Activated T-cell treated with anti-CD3 and anti-CD28 coated beads, Interleukin-2, amount 50 U/mL, for 4 hours (primary cell): Measurements from ENCODE around the gene PYGM. TPM values are rescaled to one million over a fixed set of nuclear protein-coding genes. Genes with fewer than 3 reads are reported as not detected.
A peak's percentile ranks its signal among the peaks of the same experiment; 100 is the strongest.

ENCODE experiments used
- ATAC-seq, 2 donors: fragments of 200-7000 bp; cut with Tn5 transposase; one replicate each; pipeline ENCODE4 v1.10.0; 2021
- DNase-seq: peaks from one replicate; pipeline ENCODE4 v3.0.0-alpha.2; 2020
- H3K27me3 Mint-ChIP-seq: one replicate; pipeline ENCODE4 v1.8.0; 2021; ENCODE audit warnings: low read depth, mixed read lengths
- H3K36me3 Mint-ChIP-seq: one replicate; pipeline ENCODE4 v1.8.0; 2022; ENCODE audit warnings: mixed read lengths; ENCODE audit not compliant: insufficient read depth
- H3K4me1 Mint-ChIP-seq: one replicate; pipeline ENCODE4 v1.8.0; 2021; ENCODE audit warnings: low read depth, mixed read lengths
- H3K4me3 Mint-ChIP-seq: one replicate; pipeline ENCODE4 v1.8.0; 2021; ENCODE audit warnings: mild to moderate bottlenecking, moderate library complexity, mixed read lengths
- H3K9me3 Mint-ChIP-seq: one replicate; pipeline ENCODE4 v1.8.0; 2021; ENCODE audit warnings: mixed read lengths
- total RNA-seq, 3 donors: library from RNA; stranded (reverse); gene quantifications; one replicate each; pipeline ENCODE4 v1.2.1, GENCODE V29; 2021

The PYGM gene
- total RNA-seq, 3 donors from 2014 or later, result 1.7 to 2.7 (median 2.1) TPM

DNA sequence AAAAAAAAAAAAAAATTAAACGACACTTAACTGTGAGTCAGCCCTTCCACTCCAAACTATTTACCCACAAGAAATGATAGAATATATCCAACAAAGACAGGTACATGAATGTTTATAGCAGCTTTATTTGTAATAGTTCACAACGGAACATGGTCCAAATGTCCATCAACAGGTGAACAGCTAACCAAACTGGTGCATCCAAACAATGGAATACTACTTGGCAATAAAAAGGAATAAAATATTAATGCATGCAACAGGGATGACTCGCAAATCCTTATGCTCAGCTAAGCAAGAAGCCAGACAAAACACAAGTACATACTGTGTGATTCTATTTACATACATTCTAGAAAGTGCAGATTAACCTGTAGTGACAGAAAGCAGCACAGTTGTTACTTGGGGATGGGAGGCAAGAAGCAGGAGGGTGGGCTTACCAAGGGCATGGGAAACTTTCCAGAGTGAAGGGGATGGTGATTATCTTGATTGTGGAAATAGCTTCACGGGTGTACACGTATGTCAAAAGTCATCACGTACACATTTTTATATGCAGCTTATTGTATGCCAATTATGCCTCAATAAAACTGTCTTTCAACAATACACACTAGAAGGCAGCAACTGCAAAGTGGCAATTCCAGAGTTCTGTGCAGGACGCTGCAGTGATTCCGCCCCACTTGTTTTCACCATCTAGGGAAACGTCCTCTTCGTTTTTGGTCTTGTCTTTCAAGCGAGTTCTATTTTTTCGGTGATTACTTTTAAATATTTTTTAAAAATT is 25.2 kb upstream of the PYGM start:
- peaks cover under 1% of the 10 kb centered on the region for H3K36me3 Mint-ChIP-seq
- no peaks in the 10 kb centered on the region for H3K9me3 Mint-ChIP-seq
- peaks cover 15% of the 10 kb centered on the region for H3K4me1 Mint-ChIP-seq
- H3K4me3 Mint-ChIP-seq, result no peak overlapping the region
- H3K27me3 Mint-ChIP-seq, result no peaks in the 10 kb centered on the region
- DNase-seq, result no peak
- ATAC-seq, result no peak

DNA sequence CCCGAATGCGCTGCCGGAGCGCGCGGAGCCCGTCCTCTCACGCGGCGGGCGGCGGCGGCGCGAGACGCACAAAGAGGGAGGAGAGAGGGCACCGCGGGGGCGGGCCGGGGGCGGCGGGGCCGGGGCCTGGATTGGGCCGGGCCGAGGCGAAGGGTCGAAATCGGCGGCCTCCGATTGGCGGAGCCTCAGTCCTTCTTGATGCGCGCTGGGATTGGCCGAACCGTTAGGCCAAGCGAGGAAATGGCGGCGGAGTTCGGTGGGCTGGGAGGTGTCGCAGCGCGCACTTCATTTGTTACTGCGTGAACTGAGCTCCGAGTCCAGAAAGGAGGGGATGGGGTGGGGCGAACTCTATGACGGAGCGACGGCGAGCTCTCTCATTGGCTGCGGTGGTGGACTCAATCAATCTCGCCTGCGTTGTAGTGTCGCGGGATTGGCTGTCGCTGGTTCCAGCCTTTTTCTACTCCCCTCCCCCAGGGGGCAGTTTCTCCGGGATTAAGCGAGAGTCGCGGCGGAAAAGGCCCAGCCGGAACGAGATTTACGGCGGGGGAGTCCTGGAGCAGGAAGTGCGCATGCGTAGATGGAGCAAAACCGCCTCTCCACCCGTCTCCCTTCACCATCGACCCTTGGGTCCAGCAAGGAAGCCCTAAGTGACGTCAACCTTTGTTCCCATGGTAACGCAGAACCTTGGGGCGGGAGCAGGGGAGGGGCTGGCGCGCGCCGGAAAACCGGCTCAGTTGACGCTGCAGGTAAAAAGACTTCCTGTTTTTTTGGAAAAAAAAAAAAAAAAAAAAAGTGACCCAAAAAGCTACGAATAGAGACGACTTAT is 18.9 kb upstream of the PYGM start, which contains the start of gene SF1:
Gene SF1, minus strand, starts transcription at position 70 of the 826 bp plus-strand sequence. CDS start 150 bp downstream, outside the sequence.
- Mint-ChIP-seq H3K27me3 (no peaks in the 10 kb centered on the region), H3K36me3 (peaks cover 36% of the 10 kb centered on the region), H3K4me1 (peaks cover 56% of the 10 kb centered on the region), H3K9me3 (no peaks in the 10 kb centered on the region), H3K4me3 (peak within 1 kb of the TSS; percentile 96)
- peak; percentile 98 for DNase-seq
- peak; percentile 86 to 89 for ATAC-seq

DNA sequence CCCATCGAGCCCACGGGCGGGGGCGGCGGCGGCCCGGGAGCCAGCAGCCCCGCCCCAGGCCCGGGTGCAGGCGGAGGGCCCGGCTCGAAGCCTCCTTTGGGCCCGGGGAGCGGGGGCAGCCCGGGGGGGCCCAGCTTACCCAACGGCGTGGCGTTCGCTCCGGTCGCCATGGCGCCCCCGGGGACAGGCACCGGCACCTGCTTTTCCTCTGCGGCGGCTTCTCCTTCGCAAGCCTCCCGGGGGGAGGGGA is 18.4 kb upstream of the PYGM start:
- Mint-ChIP-seq H3K4me1 (peaks cover 61% of the 10 kb centered on the region), H3K36me3 (peaks cover 42% of the 10 kb centered on the region), H3K4me3 (peak overlapping the region; percentile 91), H3K27me3 (no peaks in the 10 kb centered on the region), H3K9me3 (no peaks in the 10 kb centered on the region)
- ATAC-seq, result peak in 1 of 2 donors; percentile 9
- DNase-seq, result no peak

DNA sequence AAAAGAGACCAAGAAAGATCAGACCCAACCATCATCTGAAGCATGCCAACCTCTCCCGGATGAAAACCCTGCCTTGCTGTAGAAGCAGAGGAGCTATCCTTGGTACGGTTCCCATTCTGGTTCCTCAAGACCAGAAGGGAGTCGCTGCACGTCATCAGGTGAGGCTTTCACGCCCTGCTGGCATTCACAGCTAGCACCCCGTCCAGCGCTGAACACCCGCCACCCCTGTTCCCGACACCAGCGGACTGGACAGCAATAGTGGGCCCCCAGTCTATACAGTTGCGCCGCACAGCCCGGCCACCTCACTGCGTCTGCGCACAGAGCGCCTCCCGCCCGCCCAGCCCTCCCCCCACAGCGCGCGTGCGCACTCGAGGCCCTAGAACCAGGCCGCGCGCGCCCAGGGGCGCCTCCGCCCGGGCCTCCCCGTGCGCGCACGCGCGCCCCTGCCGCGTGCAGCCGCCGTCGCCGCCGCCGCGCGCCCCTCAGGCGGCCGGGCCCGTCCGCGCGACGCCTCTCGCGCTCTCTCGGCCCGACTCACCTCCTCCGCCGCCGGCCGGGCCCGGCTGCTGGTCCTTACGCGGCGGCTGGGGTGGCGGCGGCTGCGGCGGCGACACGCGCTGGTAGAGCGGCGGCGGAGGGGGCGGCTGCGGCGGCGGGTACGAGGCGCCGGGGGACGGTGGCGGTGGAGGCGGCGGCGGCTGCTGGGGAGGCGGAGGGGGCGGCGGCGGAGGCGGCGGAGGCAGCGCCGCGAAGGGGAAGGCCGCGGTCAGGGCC is 17.9 kb upstream of the PYGM start:
- H3K4me3 Mint-ChIP-seq, result peak overlapping the region; percentile 96
- ATAC-seq (peak; percentile 5 to 16), DNase-seq (peak; percentile 79)
- H3K36me3 Mint-ChIP-seq, result peaks cover 44% of the 10 kb centered on the region
- peaks cover 66% of the 10 kb centered on the region for H3K4me1 Mint-ChIP-seq
- H3K9me3 Mint-ChIP-seq, result no peaks in the 10 kb centered on the region
- no peaks in the 10 kb centered on the region for H3K27me3 Mint-ChIP-seq

DNA sequence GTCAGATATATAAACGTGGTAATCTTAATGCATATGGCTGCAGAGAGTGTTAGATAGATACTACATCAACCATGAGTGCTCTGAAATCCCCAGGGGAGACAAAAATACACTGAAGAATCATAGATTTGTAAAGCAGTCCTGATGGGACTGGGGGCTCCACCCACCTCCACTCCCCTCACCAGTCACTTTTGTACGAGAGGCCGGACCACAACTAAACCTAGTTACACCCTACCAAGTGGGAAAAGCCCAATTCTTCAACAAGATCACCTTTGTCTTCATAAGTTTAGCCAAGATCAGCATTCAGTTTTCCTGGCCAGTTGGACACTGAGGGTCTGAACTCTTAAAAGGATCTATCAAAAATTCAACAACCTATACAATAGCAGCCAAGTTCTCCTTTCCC is 17.1 kb upstream of the PYGM start:
- Mint-ChIP-seq H3K4me1 (peaks cover 71% of the 10 kb centered on the region), H3K4me3 (peak overlapping the region; percentile 96), H3K9me3 (no peaks in the 10 kb centered on the region), H3K27me3 (no peaks in the 10 kb centered on the region), H3K36me3 (peaks cover 50% of the 10 kb centered on the region)
- no peak for ATAC-seq
- no peak for DNase-seq

DNA sequence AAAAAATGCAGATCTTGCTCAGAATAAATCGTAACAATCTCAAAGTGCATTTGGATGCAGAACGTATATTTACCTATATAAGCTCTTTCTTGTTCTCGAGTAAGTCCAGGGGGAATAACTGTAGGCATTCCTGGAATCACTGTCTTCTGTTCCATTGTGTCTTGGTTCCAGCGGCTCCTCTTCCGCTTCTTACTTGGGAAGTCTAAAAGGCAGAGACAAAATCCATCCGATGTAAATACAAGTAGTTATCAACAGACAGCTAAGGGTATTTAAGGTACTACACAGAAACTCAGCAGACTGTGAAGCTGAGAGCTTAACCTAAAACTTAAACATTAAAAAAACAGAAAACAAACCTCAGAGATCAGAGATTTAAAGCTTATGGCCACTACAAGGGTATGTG is 16.7 kb upstream of the PYGM start:
- Mint-ChIP-seq H3K36me3 (peaks cover 53% of the 10 kb centered on the region), H3K9me3 (no peaks in the 10 kb centered on the region), H3K4me3 (peak overlapping the region; percentile 96), H3K27me3 (no peaks in the 10 kb centered on the region), H3K4me1 (peaks cover 75% of the 10 kb centered on the region)
- DNase-seq, result no peak
- ATAC-seq, result no peak

DNA sequence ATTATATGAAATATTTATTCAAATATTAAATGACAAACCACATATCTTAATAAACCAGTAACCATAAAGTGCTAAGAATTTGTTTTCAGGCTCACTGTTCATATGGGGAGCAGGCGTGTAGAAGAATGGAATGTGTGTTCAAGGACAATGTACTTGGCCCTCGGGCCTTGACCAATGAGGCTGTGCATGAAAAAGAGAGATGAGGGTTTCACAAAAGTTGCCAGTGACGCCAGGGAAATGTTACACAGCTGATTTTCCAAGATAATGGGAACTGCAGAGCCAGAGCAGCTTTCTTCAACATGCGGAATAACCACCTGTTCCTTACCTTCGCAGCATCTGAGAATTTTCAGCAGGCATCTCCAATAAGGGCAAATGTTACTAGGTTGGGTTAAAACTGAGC is 14.4 kb upstream of the PYGM start:
- no peaks in the 10 kb centered on the region for H3K9me3 Mint-ChIP-seq
- H3K4me1 Mint-ChIP-seq, result peaks cover 72% of the 10 kb centered on the region
- peaks cover 73% of the 10 kb centered on the region for H3K36me3 Mint-ChIP-seq
- DNase-seq (no peak), ATAC-seq (no peak)
- H3K4me3 Mint-ChIP-seq, result peak overlapping the region; percentile 96
- H3K27me3 Mint-ChIP-seq, result no peaks in the 10 kb centered on the region

DNA sequence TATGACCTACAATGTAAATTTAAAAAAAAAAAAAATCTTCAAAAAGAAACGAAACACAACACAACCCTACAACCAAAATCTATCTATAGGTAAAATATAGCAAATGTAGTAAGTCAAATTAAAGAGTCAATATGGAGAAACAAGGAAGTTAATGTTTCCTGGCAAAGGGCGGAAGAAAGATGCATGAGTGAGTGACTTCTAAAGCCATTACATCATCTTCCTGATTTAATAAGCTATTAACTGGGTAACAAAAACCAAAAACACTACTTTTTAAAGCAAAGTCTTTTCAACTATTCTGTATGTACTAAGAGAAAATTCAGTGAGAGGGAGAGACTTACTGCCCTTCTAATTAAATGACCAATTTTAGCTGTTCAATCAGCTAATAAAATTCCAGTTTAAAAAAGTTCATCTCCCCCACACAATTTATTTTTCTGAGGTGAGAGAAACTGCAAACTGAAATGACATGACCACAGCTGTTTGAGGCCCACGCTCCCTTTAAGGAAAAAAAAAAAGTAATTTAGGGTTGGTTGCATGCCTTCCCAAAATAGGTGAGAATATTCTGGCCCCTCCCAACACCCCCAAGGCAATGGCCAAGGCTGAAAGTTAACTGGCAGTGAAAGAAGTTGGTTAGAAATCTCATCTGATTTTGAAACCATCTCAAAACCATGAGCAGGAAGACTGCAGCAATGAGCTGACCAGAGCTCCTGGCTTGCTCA is 12.7 kb upstream of the PYGM start:
- no peaks in the 10 kb centered on the region for H3K27me3 Mint-ChIP-seq
- H3K9me3 Mint-ChIP-seq, result no peaks in the 10 kb centered on the region
- H3K4me3 Mint-ChIP-seq, result peak overlapping the region; percentile 59
- ATAC-seq, result no peak
- H3K4me1 Mint-ChIP-seq, result peaks cover 87% of the 10 kb centered on the region
- DNase-seq, result no peak
- peaks cover 88% of the 10 kb centered on the region for H3K36me3 Mint-ChIP-seq

DNA sequence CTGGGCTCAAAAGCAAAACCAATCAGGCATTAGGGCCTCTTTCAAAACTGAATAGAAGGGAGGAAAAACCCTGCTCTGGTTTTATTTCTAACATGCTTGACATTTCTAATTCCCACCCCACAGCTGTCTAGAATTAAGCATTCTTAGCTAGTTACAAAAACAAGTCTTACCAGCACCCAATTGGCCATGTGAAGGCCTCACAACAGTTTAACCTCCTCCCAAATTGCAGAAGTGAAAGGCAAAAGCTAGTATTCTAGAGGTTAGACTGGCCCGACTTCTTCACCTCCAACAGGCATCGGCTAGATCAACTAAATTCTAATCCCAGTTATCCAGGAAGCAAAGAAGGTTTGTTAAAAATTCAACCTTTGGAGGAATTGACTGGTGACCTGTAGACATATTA is 12.1 kb upstream of the PYGM start:
- ATAC-seq, result no peak
- H3K4me3 Mint-ChIP-seq, result peak overlapping the region; percentile 59

DNA sequence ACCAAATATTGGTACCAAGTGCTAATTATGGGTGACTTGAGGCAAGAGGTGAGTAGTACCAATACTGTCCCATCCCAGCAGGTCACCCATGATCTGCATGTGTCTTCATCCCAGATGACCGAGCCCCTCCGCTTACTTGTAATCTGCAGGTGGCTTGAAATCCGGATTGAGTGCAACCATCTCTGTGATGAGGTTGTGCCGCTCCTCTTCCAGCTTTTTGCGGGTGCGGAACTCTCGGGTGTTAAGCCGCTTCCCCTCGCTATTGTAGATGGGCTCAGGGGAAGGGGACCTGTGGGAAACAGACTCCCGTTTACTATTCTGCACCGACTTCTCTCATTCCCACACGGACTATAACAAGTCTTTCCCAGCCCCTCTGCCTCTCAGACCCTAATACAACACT is 10.3 kb upstream of the PYGM start:
- Mint-ChIP-seq H3K27me3 (no peaks in the 10 kb centered on the region), H3K4me3 (peak overlapping the region; percentile 31), H3K36me3 (peaks cover 75% of the 10 kb centered on the region), H3K4me1 (peaks cover 86% of the 10 kb centered on the region), H3K9me3 (no peaks in the 10 kb centered on the region)
- no peak for DNase-seq
- no peak for ATAC-seq

More for the DNA sequence above, 12.1 kb upstream of the PYGM start:
- no peak for DNase-seq
- H3K4me1 Mint-ChIP-seq, result peaks cover 91% of the 10 kb centered on the region
- peaks cover 85% of the 10 kb centered on the region for H3K36me3 Mint-ChIP-seq
- no peaks in the 10 kb centered on the region for H3K27me3 Mint-ChIP-seq
- no peaks in the 10 kb centered on the region for H3K9me3 Mint-ChIP-seq

DNA sequence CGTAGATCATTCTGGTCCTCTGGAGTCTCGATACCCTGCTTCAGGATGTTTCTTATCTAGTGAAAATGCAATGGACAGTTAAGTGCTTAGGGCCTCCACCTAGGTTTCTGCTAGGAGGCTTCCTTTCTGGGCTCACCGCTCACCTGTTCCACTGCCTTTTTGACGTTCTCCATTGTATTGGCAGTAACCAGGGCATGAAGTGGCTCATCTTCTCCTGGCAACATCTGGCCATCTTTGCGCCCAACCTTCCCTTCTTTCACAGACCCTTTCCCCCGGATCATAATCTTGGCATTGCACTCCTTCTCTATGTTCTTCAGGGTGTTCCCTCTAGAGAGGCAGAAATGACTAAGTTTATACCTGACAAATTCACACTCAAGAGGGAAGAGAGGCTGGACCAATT is 9.5 kb upstream of the PYGM start:
- DNase-seq (no peak), ATAC-seq (no peak)
- H3K4me1 Mint-ChIP-seq, result peaks cover 86% of the 10 kb centered on the region
- no peaks in the 10 kb centered on the region for H3K9me3 Mint-ChIP-seq
- no peak overlapping the region for H3K4me3 Mint-ChIP-seq
- peaks cover 75% of the 10 kb centered on the region for H3K36me3 Mint-ChIP-seq
- no peaks in the 10 kb centered on the region for H3K27me3 Mint-ChIP-seq

DNA sequence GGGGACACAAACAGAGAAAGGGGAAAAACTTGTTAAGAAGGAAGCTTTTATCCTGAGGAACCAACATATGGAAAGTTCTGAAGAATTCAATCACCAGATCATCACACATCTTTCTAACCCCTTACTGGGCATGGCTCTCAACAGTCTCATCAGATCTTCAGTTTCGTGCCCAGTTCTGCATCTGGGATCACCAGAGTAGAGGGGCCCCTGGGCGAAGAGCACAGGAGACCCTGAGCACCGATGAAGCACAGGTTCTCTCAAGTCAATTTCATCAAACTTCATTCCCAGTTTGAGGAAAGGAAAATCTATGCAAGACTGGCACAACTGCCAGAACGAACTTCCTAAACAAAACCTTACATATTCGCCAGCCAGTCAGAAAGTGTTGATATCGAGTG is 8.5 kb upstream of the PYGM start:
- peaks cover 73% of the 10 kb centered on the region for H3K36me3 Mint-ChIP-seq
- no peak for DNase-seq
- H3K4me1 Mint-ChIP-seq, result peaks cover 87% of the 10 kb centered on the region
- no peak overlapping the region for H3K4me3 Mint-ChIP-seq
- ATAC-seq, result no peak
- no peaks in the 10 kb centered on the region for H3K9me3 Mint-ChIP-seq
- H3K27me3 Mint-ChIP-seq, result no peaks in the 10 kb centered on the region

DNA sequence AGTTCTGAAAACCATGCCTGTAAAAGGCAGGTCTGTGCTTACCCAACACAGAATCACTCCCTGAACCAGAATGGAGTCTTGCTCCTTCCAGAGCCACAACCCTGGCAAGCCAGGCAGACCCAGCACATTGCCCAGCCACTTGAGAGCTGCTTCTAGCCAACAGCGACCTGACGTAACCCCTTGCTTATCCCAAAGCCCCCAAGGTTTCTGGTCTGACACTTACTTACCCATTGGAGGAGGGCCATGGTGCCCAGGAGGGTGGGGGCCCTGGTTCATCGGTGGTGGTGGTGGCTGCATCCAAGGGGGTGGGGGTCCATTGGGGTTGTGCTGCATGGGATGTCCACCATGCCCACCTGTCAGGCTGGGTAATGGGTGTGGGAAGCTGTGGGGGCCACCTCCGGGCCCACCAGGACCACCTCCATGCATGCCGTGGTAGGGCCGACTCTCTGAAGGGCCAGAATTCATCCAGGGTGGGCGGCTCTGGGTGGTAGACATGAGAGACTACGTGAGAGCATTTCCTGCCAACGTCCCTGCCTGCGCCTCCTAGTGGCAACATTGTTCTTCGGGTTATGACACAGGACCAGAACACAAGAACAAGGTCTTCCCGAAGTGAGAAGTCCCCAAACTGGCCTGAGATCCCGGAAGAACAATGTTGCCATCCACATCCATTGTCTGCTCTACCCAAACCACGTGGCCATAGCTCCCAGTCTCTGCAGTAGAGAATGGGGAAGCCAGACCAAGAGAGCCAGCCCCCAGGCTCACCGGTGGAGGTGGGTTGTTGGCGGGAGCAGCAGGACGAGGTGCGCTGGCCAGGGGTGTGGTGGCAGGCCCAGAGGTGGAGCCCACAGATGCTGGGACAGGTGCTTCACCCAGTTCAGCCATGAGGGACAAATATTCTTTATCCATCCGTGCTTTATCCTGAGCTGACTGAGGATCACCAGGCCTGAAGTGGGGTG is 7.8 kb upstream of the PYGM start:
- H3K27me3 Mint-ChIP-seq, result no peaks in the 10 kb centered on the region
- DNase-seq (peak; percentile 79), ATAC-seq (peak; percentile 46 to 51)
- H3K9me3 Mint-ChIP-seq, result no peaks in the 10 kb centered on the region
- peak overlapping the region; percentile 27 for H3K4me3 Mint-ChIP-seq
- peaks cover 87% of the 10 kb centered on the region for H3K4me1 Mint-ChIP-seq
- peaks cover 76% of the 10 kb centered on the region for H3K36me3 Mint-ChIP-seq
